Central memory CD8-positive, alpha-beta T cell (primary cell): ENCODE results near the gene CREB3.

Source experiments
- ATAC-seq: fragments of 150-1000 bp; cut with Tn5 transposase; replicated peaks from 2 replicates; pipeline ENCODE4 v1.10.0; 2022; ENCODE audit warnings: mild to moderate bottlenecking, moderate FRiP score, moderate number of reproducible peaks; ENCODE audit not compliant: poor library complexity, severe bottlenecking; ENCODE audit errors: extremely low read depth
- DNase-seq, 2 donors: peaks; one replicate each; pipeline ENCODE4 v3.0.0; 2021; ENCODE audit warnings: low spot score in 2 of 2
- H3K27ac Mint-ChIP-seq: one replicate; pipeline ENCODE4 v1.8.0; 2022; ENCODE audit warnings: low read depth, mild to moderate bottlenecking, moderate library complexity, mixed read lengths
- H3K27me3 Mint-ChIP-seq: one replicate; pipeline ENCODE4 v1.8.0; 2022; ENCODE audit warnings: mixed read lengths
- H3K36me3 Mint-ChIP-seq: one replicate; pipeline ENCODE4 v1.8.0; 2022; ENCODE audit warnings: mild to moderate bottlenecking, moderate library complexity, mixed read lengths; ENCODE audit not compliant: insufficient read depth
- H3K4me1 Mint-ChIP-seq: one replicate; pipeline ENCODE4 v1.8.0; 2022; ENCODE audit warnings: mixed read lengths
- H3K4me3 Mint-ChIP-seq: one replicate; pipeline ENCODE4 v1.8.0; 2022; ENCODE audit warnings: mild to moderate bottlenecking, moderate library complexity, mixed read lengths
- H3K9me3 Mint-ChIP-seq: one replicate; pipeline ENCODE4 v1.8.0; 2022; ENCODE audit warnings: mixed read lengths

The CREB3 gene

GRCh38 chr9:35718721-35719511, 13.6 kb upstream of the CREB3 start:
- Mint-ChIP-seq H3K4me3 (no peak overlapping the region), H3K27ac (peak overlapping the region; percentile 57), H3K4me1 (peaks cover 26% of the 10 kb centered on the region), H3K9me3 (no peaks in the 10 kb centered on the region), H3K36me3 (peaks cover 80% of the 10 kb centered on the region), H3K27me3 (no peaks in the 10 kb centered on the region)
- no peak for ATAC-seq
- DNase-seq, result no peak

DNA sequence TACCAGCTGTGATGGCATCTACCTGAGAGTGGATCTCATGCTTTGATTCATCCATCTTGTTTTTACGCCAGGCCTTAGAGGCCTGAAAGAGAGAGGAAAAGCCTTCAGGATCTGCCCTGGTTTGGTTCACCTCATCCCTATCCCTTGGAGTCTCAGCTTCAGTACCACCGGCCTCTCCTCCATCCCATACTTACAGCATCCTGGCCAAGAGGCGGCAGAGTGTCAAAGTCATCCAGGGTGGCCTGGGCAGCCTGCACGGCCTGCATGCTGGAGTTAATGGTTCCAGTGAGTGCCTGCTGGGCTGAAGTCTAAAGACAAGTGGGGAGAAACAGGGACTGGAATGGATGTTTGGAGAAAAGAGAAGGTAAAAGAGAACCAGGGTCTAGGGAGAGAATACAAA, 12.9 kb upstream of the CREB3 start:
- ATAC-seq (no peak), DNase-seq (no peak)
- Mint-ChIP-seq H3K27me3 (no peaks in the 10 kb centered on the region), H3K36me3 (peaks cover 82% of the 10 kb centered on the region), H3K4me3 (no peak overlapping the region), H3K4me1 (peaks cover 30% of the 10 kb centered on the region), H3K9me3 (no peaks in the 10 kb centered on the region), H3K27ac (peak overlapping the region; percentile 57)

- H3K4me3 Mint-ChIP-seq, result no peak overlapping the region
- DNase-seq (no peak), ATAC-seq (no peak)
- H3K27ac Mint-ChIP-seq, result no peak overlapping the region
- H3K9me3 Mint-ChIP-seq, result no peaks in the 10 kb centered on the region
- H3K36me3 Mint-ChIP-seq, result peaks cover 64% of the 10 kb centered on the region
- peaks cover 29% of the 10 kb centered on the region for H3K4me1 Mint-ChIP-seq
- no peaks in the 10 kb centered on the region for H3K27me3 Mint-ChIP-seq
Measured at GRCh38 chr9:35723426-35723825, 9.0 kb upstream of the CREB3 start.

DNA sequence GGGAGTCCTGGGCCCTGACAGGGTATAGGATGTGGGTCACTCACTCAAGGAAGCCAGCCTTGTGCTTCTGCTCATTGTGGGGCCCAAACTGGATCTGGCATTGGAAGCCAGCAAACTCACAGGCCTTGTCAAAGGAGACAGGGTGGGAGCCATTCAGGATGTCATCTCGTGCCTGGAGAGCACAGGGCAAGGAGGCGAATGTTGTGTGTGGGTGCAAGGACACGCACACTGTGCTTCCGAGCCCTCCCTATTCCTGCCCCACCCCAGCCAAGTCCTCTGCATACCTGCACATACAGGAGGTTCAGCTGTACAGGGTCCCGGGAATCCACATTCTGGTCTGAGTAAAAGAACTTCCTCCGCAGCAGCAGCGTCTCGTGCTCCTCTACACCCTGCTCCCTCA, 8.6 kb upstream of the CREB3 start:
- H3K36me3 Mint-ChIP-seq, result peaks cover 61% of the 10 kb centered on the region
- H3K4me3 Mint-ChIP-seq, result no peak overlapping the region
- DNase-seq, result no peak
- H3K4me1 Mint-ChIP-seq, result peaks cover 29% of the 10 kb centered on the region
- H3K27me3 Mint-ChIP-seq, result no peaks in the 10 kb centered on the region
- ATAC-seq, result no peak
- no peak overlapping the region for H3K27ac Mint-ChIP-seq
- H3K9me3 Mint-ChIP-seq, result no peaks in the 10 kb centered on the region

- Mint-ChIP-seq H3K27ac (no peak overlapping the region), H3K9me3 (no peaks in the 10 kb centered on the region), H3K27me3 (no peaks in the 10 kb centered on the region), H3K4me3 (no peak overlapping the region), H3K36me3 (peaks cover 48% of the 10 kb centered on the region), H3K4me1 (peaks cover 23% of the 10 kb centered on the region)
- DNase-seq (no peak), ATAC-seq (no peak)
Measured at GRCh38 chr9:35725362-35725761, 7.1 kb upstream of the CREB3 start.

DNA sequence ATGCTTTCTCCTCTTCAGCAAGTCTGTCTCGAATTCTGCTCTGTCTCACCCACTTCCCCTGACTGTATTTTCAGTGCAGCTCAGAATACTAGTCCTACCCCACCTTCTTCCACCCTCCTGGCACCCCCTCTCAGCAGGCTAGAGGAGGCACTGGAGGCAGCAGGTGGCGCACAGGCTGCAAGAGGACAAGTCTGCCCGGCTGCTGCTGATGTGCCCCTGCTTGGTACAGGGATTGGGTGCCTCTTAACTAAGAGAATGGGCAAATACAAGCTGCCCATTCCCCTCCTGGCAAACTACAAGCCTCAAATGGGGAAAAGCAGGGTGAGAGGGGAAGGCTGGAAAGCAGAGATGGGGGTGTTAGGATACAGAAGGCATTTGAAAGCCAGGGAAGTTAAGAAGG, 5.5 kb upstream of the CREB3 start:
- Mint-ChIP-seq H3K9me3 (no peaks in the 10 kb centered on the region), H3K4me1 (peaks cover 26% of the 10 kb centered on the region), H3K36me3 (peaks cover 32% of the 10 kb centered on the region), H3K27me3 (no peaks in the 10 kb centered on the region), H3K27ac (no peak overlapping the region), H3K4me3 (no peak overlapping the region)
- DNase-seq (peak in 1 of 2 donors; percentile 41), ATAC-seq (peak; percentile 68)

GRCh38 chr9:35727676-35728040, 4.8 kb upstream of the CREB3 start:
- Mint-ChIP-seq H3K27me3 (no peaks in the 10 kb centered on the region), H3K9me3 (no peaks in the 10 kb centered on the region), H3K36me3 (peaks cover 30% of the 10 kb centered on the region), H3K4me1 (peaks cover 24% of the 10 kb centered on the region), H3K27ac (no peak overlapping the region), H3K4me3 (no peak overlapping the region)
- ATAC-seq (no peak), DNase-seq (no peak)

DNA sequence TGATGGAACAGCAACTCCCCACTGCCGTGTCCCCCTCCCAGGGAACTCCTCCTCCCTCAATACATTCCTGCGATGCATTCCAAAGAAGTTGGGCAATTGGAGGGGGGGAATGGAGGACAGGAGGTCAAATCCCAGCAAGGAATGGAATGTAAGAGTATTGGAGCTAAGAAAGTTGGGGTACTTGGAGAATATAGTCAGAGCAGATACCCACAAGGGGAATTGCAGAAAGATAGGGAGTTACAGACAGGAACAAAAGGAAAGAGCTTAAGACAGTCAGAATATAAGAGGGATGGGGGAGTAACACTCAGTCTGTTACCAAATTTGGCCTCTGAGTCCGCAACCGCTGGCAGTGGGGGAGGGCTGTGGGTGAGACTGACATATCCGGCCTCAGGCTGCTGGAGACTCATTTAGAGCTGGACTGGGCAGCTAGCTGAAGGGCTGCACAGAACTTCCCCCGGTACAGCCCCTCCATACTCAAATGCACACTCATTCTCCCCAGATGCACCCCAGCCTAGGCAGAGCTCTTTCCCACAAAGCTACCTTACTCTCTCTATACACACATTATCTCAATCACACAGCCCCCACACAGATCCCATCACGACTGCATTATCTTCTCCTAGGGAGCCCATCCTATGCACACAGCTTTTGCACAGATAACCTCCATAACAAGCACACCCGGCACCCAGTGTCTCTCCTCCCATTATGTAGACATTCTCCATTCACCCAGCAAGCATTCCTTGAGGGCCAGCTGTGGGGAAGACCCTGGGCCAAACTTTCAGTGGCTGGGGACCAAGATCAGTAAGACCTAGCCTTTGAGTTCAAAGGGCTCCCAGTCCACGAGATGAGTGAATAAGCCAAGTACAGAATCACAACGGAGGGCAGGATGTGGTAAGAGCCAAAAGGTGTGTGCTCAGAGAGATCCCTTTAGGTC, 4.2 kb upstream of the CREB3 start:
- Mint-ChIP-seq H3K9me3 (no peaks in the 10 kb centered on the region), H3K4me3 (no peak overlapping the region), H3K36me3 (peaks cover 26% of the 10 kb centered on the region), H3K27me3 (no peaks in the 10 kb centered on the region), H3K4me1 (peaks cover 31% of the 10 kb centered on the region), H3K27ac (no peak overlapping the region)
- DNase-seq (no peak), ATAC-seq (no peak)

GRCh38 chr9:35729101-35729500, 3.4 kb upstream of the CREB3 start:
- DNase-seq, result no peak
- H3K4me1 Mint-ChIP-seq, result peaks cover 31% of the 10 kb centered on the region
- no peaks in the 10 kb centered on the region for H3K27me3 Mint-ChIP-seq
- no peak overlapping the region for H3K4me3 Mint-ChIP-seq
- no peak for ATAC-seq
- H3K36me3 Mint-ChIP-seq, result peaks cover 21% of the 10 kb centered on the region
- no peaks in the 10 kb centered on the region for H3K9me3 Mint-ChIP-seq
- H3K27ac Mint-ChIP-seq, result no peak overlapping the region

GRCh38 chr9:35729700-35730485, 2.6 kb upstream of the CREB3 start:
- Mint-ChIP-seq H3K9me3 (no peaks in the 10 kb centered on the region), H3K4me3 (no peak overlapping the region), H3K36me3 (peaks cover 16% of the 10 kb centered on the region), H3K27me3 (no peaks in the 10 kb centered on the region), H3K4me1 (peaks cover 24% of the 10 kb centered on the region), H3K27ac (no peak overlapping the region)
- DNase-seq (no peak), ATAC-seq (no peak)

GRCh38 chr9:35730486-35730854, 2.0 kb upstream of the CREB3 start:
- no peak overlapping the region for H3K27ac Mint-ChIP-seq
- ATAC-seq (no peak), DNase-seq (no peak)
- peaks cover 16% of the 10 kb centered on the region for H3K36me3 Mint-ChIP-seq
- no peak overlapping the region for H3K4me3 Mint-ChIP-seq
- no peaks in the 10 kb centered on the region for H3K9me3 Mint-ChIP-seq
- no peaks in the 10 kb centered on the region for H3K27me3 Mint-ChIP-seq
- peaks cover 23% of the 10 kb centered on the region for H3K4me1 Mint-ChIP-seq

DNA sequence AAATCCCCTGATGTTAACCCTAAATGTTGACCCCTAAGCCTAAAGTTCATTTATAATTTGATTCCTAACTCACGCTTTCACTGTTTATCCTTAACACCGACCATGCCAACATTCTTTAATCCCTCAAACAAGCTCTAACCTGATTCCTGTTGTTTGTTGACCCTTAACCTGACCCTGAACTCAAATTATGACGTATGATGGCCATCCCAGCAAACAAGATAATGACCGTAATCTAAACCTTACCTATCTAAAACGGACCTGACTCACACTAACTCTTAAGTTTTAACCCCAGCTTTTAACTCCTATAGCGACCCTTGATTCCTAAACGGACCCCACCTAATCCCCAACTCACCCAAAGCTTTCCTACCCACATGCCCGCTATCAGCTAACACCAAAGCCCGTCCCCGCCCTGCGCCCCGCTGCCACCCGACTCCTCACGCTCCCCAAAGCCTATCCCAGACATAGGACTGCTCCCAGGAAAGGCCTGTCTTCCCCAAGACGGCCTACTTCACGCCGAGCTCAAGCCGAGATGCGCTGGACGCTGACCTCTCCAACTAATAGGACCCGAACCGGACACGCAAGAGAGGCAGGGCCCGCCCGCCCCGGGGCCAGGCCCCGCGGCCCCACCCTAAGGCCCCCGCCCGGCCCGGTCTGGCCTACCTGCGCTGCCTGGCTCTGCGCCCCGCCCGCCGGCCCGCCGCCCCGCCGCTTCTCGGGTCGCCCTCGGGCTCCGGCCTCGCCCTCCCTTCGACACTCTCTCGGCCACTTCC, 866 bp upstream of the CREB3 start:
- ATAC-seq, result no peak
- no peaks in the 10 kb centered on the region for H3K27me3 Mint-ChIP-seq
- no peak overlapping the region for H3K4me3 Mint-ChIP-seq
- H3K27ac Mint-ChIP-seq, result peak overlapping the region; percentile 73
- DNase-seq, result no peak
- H3K4me1 Mint-ChIP-seq, result peaks cover 29% of the 10 kb centered on the region
- H3K9me3 Mint-ChIP-seq, result no peaks in the 10 kb centered on the region
- peaks cover 12% of the 10 kb centered on the region for H3K36me3 Mint-ChIP-seq
